ENCODE results near the gene NUDT16.
"Not testable (repeated sequence)": the region's sequence is repeated elsewhere in the genome, so short reads cannot be mapped to it uniquely, and the experiment has no call there.

Gene NUDT16

DNA sequence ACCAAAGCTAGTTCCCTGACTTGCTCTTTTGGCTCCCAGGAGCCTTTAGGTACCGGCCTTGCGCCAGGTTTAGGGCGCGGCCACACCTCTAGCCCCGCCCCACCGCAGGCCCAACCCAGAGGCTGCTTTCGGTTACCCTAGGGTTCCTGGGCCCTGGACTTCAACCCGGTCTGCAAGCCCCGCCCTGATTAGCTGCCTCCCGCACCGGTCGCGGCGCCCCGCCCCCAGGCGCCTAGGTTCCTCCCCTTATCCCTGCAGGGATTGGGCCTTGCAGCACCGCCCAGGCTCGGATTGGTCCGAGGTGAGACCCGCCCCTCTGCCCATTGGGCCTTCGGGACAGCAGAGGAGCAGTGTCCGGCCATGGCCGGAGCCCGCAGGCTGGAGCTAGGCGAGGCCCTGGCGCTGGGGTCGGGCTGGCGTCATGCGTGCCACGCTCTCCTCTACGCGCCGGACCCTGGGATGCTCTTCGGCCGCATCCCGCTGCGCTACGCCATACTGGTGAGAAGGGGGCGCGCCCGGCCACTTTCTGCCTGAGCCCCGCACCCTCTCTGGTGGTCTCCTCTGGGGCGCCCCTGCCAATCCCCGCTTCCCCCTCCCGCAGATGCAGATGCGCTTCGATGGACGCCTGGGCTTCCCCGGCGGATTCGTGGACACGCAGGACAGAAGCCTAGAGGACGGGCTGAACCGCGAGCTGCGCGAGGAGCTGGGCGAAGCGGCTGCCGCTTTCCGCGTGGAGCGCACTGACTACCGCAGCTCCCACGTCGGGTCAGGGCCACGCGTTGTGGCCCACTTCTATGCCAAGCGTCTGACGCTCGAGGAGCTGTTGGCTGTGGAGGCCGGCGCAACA is at the start of gene NUDT16:
NUDT16 (plus strand) TSS at position 330 of the 847 bp plus-strand sequence; CDS start at position 361, 31 bp downstream.
- peak; percentile 93 to 99 for DNase-seq (ENCODE audit: low read depth in 1 of 2, low spot score in 1 of 2)
- in situ Hi-C loops (cut with HindIII; ENCODE audit: low pct_unique_long_range_greater_than_20kb, low sequenced_read_pairs) = no loop called here
- no peak for TF ChIP-seq JUND (IDR thresholded peaks at IDR 0.05; ENCODE audit: low read depth)

DNA sequence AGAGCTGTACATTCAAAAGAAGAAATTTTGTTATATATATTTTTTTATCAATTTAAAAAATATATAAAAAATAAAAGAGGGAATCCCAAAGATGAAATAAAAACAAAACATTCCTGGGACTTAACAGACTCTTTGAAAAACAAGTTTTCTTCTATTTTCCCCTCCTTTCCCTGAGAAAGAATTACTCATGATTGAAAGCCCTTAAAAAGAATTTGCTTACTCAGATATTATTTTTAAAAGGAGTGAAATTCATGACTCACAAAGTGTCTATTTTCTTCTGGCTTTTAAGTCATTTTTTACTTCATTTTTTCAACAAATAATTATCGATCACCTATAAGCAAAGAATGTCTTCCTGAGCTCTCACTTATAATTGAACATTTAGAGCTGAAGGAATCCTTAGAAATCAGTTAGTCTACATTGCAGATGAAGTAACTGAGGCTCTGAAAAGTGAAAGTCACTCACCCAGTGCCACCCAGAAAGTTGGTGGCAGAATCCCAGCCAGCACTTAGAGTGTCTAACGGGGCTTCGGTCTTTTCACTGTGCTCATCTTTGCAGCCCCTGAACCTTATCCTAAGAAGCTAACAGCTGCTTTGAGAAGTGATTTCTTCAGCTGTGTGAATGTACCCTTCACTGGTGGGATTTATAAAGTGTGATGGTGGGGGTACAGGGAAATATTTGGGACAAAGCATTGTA is 42.5 kb upstream of the NUDT16 start:
- in situ Hi-C loops (cut with HindIII; ENCODE audit: low pct_unique_long_range_greater_than_20kb, low sequenced_read_pairs) = no loop called here
- DNase-seq (ENCODE audit: low read depth in 1 of 2, low spot score in 1 of 2) = no peak

DNA sequence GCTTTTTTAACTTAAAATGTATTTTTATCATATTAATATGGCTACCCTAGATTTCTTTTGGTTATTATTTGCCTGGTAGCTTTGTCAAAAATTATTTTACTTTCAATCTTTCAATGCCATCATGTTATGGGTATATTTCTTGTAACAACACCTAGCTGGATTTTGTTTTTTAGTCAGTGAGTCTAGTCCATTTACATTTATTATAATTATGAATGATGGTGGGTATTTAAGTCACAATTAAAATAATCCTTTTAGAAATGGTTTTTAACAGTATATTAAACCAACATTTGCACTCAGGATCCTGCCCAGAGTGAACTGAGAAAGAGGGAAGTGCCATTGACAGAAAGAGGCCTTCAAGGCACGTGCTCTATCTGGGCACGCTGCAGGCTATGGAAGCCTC is 39.8 kb upstream of the NUDT16 start:
- in situ Hi-C loops (cut with HindIII; ENCODE audit: low pct_unique_long_range_greater_than_20kb, low sequenced_read_pairs) = no loop called here
- TF ChIP-seq JUND (IDR thresholded peaks at IDR 0.05; ENCODE audit: low read depth) = no peak
- no peak for DNase-seq (ENCODE audit: low read depth in 1 of 2, low spot score in 1 of 2)

More for the DNA sequence above, 42.5 kb upstream of the NUDT16 start:
- TF ChIP-seq JUND (IDR thresholded peaks at IDR 0.05; ENCODE audit: low read depth) = no peak

DNA sequence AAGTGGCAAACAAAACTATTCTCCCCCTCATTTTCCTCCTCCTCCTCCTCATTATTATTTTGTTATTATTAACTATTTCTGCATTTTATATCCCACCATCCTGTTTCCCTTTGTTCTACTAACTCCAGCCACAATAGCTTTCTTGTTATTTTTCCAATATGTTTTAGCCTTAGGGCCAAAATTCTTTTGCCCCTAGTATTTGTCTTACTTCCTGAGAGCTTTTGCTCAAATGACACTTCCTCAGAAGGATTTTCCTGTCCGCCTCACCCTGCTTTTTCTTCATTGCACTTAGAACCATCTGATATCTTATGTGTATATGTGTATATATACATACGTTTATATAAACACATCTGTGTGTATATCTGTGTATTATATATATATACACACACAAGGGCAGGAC is 32.7 kb upstream of the NUDT16 start:
- no peak for DNase-seq (ENCODE audit: low read depth in 1 of 2, low spot score in 1 of 2)
- in situ Hi-C loops (cut with HindIII; ENCODE audit: low pct_unique_long_range_greater_than_20kb, low sequenced_read_pairs) = no loop called here
- no peak for TF ChIP-seq JUND (IDR thresholded peaks at IDR 0.05; ENCODE audit: low read depth)

DNA sequence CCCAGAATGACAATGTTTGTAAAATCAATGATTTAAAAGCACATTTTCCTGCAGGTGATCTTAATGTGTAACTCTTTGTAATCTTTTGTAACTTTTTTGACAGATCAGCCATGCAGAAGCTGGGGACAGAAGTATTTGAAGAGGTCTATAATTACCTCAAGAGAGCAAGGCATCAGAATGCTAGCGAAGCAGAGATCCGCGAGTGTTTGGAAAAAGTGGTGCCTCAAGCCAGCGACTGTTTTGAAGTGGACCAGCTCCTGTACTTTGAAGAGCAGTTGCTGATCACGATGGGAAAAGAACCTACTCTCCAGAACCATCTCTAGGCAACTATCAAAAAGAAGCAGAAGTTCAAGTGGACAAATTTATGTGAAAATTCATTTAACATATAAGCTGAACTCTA is 32.1 kb upstream of the NUDT16 start:
- no peak for TF ChIP-seq JUND (IDR thresholded peaks at IDR 0.05; ENCODE audit: low read depth)
- no peak for DNase-seq (ENCODE audit: low read depth in 1 of 2, low spot score in 1 of 2)
- in situ Hi-C loops (cut with HindIII; ENCODE audit: low pct_unique_long_range_greater_than_20kb, low sequenced_read_pairs) = no loop called here

DNA sequence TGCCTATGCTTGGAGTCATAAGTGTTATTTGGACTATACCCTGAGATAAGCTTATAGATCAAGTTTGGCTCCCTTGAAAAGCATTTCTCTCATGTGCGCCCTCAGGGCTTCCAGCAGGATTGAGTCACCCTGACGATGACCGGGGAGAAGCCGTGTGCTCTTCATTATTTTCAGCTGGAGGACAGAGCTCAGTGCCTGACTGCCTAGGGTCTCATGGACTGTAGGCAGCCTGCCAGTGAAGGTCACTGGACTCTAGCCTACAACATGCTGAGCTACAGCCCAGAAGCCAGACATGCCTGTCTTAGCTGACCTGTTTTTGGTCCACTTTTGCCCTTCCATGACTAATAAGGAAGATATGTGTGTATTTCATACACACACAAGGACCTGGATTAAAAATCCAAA is 31.6 kb upstream of the NUDT16 start:
- no peak for TF ChIP-seq JUND (IDR thresholded peaks at IDR 0.05; ENCODE audit: low read depth)
- in situ Hi-C loops (cut with HindIII; ENCODE audit: low pct_unique_long_range_greater_than_20kb, low sequenced_read_pairs) = no loop called here
- peak in 1 of 2 experiments; percentile 43 for DNase-seq (ENCODE audit: low read depth in 1 of 2, low spot score in 1 of 2)

DNA sequence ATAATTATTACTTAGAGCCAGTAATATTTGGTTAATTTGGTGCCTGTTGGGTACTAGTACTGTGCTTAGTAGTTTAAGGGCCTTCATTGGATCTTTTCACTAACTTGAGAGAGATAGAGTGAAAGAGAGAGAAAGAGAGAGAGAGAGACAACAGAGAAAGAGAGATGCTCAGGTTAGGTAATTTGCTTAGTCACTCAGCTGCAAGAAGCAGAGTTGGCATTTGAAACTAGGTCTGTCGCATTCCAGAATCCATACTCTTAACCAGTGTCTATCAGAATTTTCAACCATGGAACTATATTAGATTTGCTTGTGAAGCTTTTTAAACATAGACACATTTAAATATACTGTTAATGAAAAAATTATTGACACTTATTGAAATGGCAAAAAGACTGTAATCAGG is 31.1 kb upstream of the NUDT16 start:
- TF ChIP-seq JUND (IDR thresholded peaks at IDR 0.05; ENCODE audit: low read depth) = no peak
- in situ Hi-C loops (cut with HindIII; ENCODE audit: low pct_unique_long_range_greater_than_20kb, low sequenced_read_pairs) = no loop called here
- DNase-seq (ENCODE audit: low read depth in 1 of 2, low spot score in 1 of 2) = peak in 1 of 2 experiments; percentile 13

DNA sequence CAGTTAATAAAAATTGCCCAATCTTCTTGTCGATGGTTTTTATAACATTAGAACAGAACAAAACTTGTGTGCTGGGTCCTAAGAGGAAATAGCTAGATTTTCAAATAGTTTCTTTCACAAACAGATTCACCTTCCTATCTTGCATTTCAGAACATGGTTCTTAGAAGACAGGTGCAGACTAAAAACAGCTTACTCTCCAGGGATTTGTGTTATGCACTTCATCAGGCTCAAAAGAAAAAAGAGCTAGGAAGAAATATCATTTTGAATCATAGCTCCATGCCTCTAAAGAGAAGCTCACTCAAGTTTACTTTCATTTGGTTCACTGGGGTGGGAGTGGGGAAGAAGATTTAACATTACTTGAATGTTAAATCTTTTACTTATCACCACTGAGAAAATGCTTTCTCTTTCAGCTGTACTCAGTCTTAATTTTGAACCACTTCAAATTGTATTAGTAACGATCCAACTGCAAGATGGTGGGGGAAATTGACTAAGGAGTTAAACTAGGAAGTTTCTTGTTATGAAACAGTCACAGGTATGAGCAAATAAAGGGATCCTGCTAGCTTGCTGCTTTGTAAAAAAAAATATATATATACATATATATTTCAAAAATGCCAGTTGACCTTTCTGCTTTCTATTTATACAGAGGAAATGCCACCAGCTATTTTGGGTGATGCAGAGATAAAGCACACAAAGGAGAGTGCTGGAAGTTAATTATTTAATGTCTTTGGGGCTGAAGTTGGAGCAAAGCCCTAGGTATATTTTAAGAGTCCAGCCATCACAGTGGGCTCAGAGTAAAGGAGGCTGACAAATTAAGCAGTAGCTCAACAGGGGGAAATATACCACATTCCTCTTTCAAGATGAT is 28.3 kb upstream of the NUDT16 start:
- peak in 1 of 2 experiments; percentile 46 for DNase-seq (ENCODE audit: low read depth in 1 of 2, low spot score in 1 of 2)
- in situ Hi-C loops (cut with HindIII; ENCODE audit: low pct_unique_long_range_greater_than_20kb, low sequenced_read_pairs) = no loop called here
- no peak for TF ChIP-seq JUND (IDR thresholded peaks at IDR 0.05; ENCODE audit: low read depth)

DNA sequence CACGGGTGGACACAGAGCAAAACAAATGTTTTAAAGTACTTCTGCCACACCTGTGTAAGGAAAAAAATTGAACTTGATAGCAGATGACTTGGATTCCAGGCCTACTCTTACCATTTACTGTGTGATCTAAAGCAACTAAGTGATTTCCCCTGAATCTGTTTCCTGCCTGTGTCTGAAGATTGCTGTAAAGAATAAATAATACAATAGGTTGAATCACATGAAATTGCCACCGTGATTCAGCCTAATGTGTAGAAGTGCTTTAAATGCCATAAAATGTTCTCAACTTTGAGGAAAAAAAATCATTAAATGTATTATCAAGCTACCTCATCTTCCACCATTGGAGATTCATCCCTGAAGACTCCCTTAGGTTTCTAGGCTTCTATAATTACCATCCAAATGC is 27.6 kb upstream of the NUDT16 start:
- in situ Hi-C loops (cut with HindIII; ENCODE audit: low pct_unique_long_range_greater_than_20kb, low sequenced_read_pairs) = no loop called here
- DNase-seq (ENCODE audit: low read depth in 1 of 2, low spot score in 1 of 2) = no peak
- TF ChIP-seq JUND (IDR thresholded peaks at IDR 0.05; ENCODE audit: low read depth) = no peak

DNA sequence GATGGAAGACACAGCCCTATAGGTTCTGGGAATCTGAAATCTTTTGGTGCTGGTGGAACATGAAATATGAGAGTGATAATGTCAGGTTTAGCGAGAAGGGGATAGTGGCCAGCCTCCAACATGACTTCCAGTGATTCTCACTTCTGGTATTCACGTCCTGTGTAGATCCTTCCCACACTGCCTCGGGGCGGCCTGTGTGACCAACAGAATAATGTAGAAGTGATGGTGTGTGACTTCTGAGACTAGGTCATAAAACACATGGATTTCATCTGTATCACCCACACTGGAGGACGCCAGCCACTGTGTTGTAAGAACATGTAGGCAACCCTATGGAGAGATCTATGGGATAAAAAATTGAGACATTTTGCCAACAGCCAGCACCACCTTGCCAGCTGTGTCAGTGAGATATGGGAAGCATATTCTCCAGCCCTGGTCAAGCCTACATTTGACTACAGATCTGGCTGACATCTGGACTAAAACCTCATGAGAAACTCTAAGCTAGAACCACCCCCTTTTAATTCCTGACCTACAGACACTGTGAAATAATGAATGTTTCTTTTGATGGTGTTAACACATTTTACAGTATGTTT is 25.5 kb upstream of the NUDT16 start:
- DNase-seq (ENCODE audit: low read depth in 1 of 2, low spot score in 1 of 2) = no peak
- in situ Hi-C loops (cut with HindIII; ENCODE audit: low pct_unique_long_range_greater_than_20kb, low sequenced_read_pairs) = no loop called here
- no peak for TF ChIP-seq JUND (IDR thresholded peaks at IDR 0.05; ENCODE audit: low read depth)

DNA sequence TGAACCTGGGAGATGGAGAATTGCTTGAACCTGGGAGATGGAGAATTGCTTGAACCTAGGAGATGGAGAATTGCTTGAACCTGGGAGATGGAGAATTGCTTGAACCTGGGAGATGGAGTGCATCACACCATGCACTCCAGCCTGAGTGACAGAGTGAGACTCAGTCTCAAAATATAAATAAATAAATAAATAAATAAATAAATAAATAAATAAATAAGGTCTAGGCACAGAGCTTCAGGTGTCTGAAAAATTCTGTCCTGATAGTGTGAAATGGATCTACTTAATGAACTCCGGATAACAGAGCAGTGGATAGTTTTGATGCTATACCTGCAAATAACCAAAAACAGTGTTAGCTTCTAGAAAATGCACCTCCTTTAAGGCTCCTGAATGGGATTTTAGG is 24.3 kb upstream of the NUDT16 start:
- DNase-seq (ENCODE audit: low read depth in 1 of 2, low spot score in 1 of 2) = no peak
- in situ Hi-C loops (cut with HindIII; ENCODE audit: low pct_unique_long_range_greater_than_20kb, low sequenced_read_pairs) = no loop called here
- TF ChIP-seq JUND (IDR thresholded peaks at IDR 0.05; ENCODE audit: low read depth) = no peak

DNA sequence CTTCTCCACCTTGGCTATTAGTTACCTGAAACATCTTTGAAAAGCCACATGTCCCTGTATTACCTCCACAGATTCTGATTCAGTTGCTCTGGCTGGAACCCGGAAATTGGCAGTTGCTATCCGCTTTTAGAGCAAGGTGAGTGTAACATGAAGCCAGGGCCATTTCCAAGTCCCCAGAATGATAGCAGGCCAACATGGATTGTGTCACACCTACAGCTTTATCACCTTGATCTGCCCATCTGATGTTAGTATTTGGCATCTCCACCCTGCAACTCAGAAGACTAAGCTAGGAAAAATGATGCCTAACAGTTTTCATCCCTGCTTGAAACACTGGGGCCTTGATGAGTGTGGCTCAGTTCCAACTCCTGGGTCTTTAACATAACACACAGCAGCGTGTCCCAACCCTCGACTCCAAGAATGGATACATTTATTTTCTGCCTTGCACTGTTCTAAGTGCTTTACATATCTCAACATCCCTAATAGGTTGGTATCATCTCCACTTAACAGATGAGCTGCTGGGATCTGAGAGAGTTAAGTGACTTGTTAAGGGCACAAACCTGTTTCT is 21.3 kb upstream of the NUDT16 start:
- in situ Hi-C loops (cut with HindIII; ENCODE audit: low pct_unique_long_range_greater_than_20kb, low sequenced_read_pairs) = no loop called here
- TF ChIP-seq JUND (IDR thresholded peaks at IDR 0.05; ENCODE audit: low read depth) = no peak
- no peak for DNase-seq (ENCODE audit: low read depth in 1 of 2, low spot score in 1 of 2)

DNA sequence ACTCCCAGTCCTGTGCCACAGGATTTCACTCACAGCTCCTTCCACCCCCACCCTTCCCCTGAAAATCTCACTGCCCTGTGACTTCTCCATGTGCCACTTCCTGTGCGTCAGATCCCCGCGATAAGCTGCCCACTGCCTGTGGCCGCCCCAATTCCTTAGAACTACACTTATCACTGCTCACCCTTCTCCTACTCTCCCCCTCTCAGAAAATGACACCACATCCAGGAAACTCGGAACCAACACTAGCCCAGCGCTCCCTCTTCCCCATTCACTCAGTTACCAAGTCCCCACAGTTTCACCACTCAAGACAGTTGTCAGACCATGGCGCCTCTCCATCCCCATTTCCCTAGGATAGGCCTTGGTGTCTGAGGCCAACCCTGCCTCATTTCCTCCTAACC is 20.5 kb upstream of the NUDT16 start:
- DNase-seq (ENCODE audit: low read depth in 1 of 2, low spot score in 1 of 2); in situ Hi-C loops (cut with HindIII; ENCODE audit: low pct_unique_long_range_greater_than_20kb, low sequenced_read_pairs): not testable (repeated sequence)
